SK-N-SH treated with all-trans-retinoic acid at 6 μM for 48 hours (cell line): ENCODE measurements around the gene SVIL.

Experiments
- CREB5 ChIP-seq: fragments of 250-450 bp; sonication (Bioruptor Pico); IDR thresholded peaks from 2 replicates; pipeline ENCODE4 v1.5.1; 2020; ENCODE audit warnings: low read depth, mild to moderate bottlenecking, moderate library complexity
- PATZ1 ChIP-seq: fragments of 250-450 bp; sonication (Bioruptor Pico); IDR thresholded peaks from 2 replicates; pipeline ENCODE4 v1.8.0; 2020; ENCODE audit warnings: mild to moderate bottlenecking, moderate library complexity, borderline replicate concordance
- PPARA ChIP-seq: fragments of 250-450 bp; sonication (Bioruptor Pico); IDR thresholded peaks from 2 replicates; pipeline ENCODE4 v1.5.0; 2020; ENCODE audit warnings: mild to moderate bottlenecking, borderline replicate concordance
- TOX ChIP-seq: fragments of 250-450 bp; sonication (Bioruptor Pico); IDR thresholded peaks from 2 replicates; pipeline ENCODE4 v1.8.0; 2021; ENCODE audit warnings: mild to moderate bottlenecking, moderate library complexity, borderline replicate concordance
- ZFP30 ChIP-seq: fragments of 450-650 bp; formaldehyde crosslinking; IDR thresholded peaks from 2 replicates; pipeline ENCODE4 v1.5.0; 2022; ENCODE audit warnings: mild to moderate bottlenecking, moderate library complexity
- ZNF70 ChIP-seq: fragments of 450-650 bp; formaldehyde crosslinking; IDR thresholded peaks from 2 replicates; pipeline ENCODE4 v1.5.0; 2020; ENCODE audit warnings: mild to moderate bottlenecking, moderate library complexity

- no peak for TF ChIP-seq TOX (CRISPR knock-in tag)
- TF ChIP-seq PATZ1 (CRISPR knock-in tag): no peak
- no peak for TF ChIP-seq PPARA (CRISPR knock-in tag)
- TF ChIP-seq ZFP30 (CRISPR knock-in tag): no peak
- no peak for TF ChIP-seq CREB5
- TF ChIP-seq ZNF70 (CRISPR knock-in tag): no peak
These were observed at the start of gene SVIL for GRCh38 chr10:29634764-29635625.
